Measurements from ENCODE around the gene NANOG. TPM values are rescaled to one million over a fixed set of nuclear protein-coding genes. Genes with fewer than 3 reads are reported as not detected.
"Not testable (repeated sequence)": the region's sequence is repeated elsewhere in the genome, so short reads cannot be mapped to it uniquely, and the experiment has no call there.

The NANOG gene
- total RNA-seq, 1 experiment from 2014 or later = not detected

GRCh38 chr12:7835116-7835515 lies 45.9 kb downstream of the NANOG start:
- Histone ChIP-seq H3K27me3 (no peaks in the 10 kb centered on the region), H3K27ac (no peak overlapping the region), H3K4me1 (no peaks in the 10 kb centered on the region), H3K36me3 (no peaks in the 10 kb centered on the region), H3K9me3 (replicated peaks) (no peaks in the 10 kb centered on the region), H3K4me3 (no peak overlapping the region)
- no peak for DNase-seq

- Histone ChIP-seq H3K27ac (no peak overlapping the region), H3K36me3 (no peaks in the 10 kb centered on the region), H3K4me3 (no peak overlapping the region), H3K27me3 (no peaks in the 10 kb centered on the region), H3K4me1 (no peaks in the 10 kb centered on the region), H3K9me3 (replicated peaks) (no peaks in the 10 kb centered on the region)
- no peak for DNase-seq
These were observed 46.6 kb downstream of the NANOG start for GRCh38 chr12:7835766-7836165.

GRCh38 chr12:7837366-7837765 lies 48.2 kb downstream of the NANOG start:
- Histone ChIP-seq H3K9me3 (replicated peaks) (no peaks in the 10 kb centered on the region), H3K27me3 (no peaks in the 10 kb centered on the region), H3K4me1 (no peaks in the 10 kb centered on the region), H3K4me3 (no peak overlapping the region), H3K27ac (no peak overlapping the region), H3K36me3 (no peaks in the 10 kb centered on the region)
- no peak for DNase-seq

GRCh38 chr12:7839226-7839625 lies 50.0 kb downstream of the NANOG start:
- H3K36me3 ChIP-seq; H3K27ac ChIP-seq; H3K4me1 ChIP-seq; H3K4me3 ChIP-seq; DNase-seq; H3K9me3 ChIP-seq (replicated peaks); H3K27me3 ChIP-seq: not testable (repeated sequence)

GRCh38 chr12:7839848-7840247 lies 50.6 kb downstream of the NANOG start:
- not testable (repeated sequence) for DNase-seq; H3K4me3 ChIP-seq; H3K36me3 ChIP-seq; H3K27ac ChIP-seq; H3K4me1 ChIP-seq; H3K9me3 ChIP-seq (replicated peaks); H3K27me3 ChIP-seq

GRCh38 chr12:7842444-7842843 lies 53.2 kb downstream of the NANOG start:
- H3K4me3 ChIP-seq; DNase-seq; H3K9me3 ChIP-seq (replicated peaks); H3K27me3 ChIP-seq; H3K27ac ChIP-seq; H3K36me3 ChIP-seq; H3K4me1 ChIP-seq: not testable (repeated sequence)

GRCh38 chr12:7843149-7843548 lies 53.9 kb downstream of the NANOG start:
- H3K36me3 ChIP-seq; H3K27ac ChIP-seq; H3K9me3 ChIP-seq (replicated peaks); DNase-seq; H3K27me3 ChIP-seq; H3K4me3 ChIP-seq; H3K4me1 ChIP-seq: not testable (repeated sequence)

- not testable (repeated sequence) for H3K4me1 ChIP-seq; H3K27me3 ChIP-seq; H3K9me3 ChIP-seq (replicated peaks); DNase-seq; H3K27ac ChIP-seq; H3K4me3 ChIP-seq; H3K36me3 ChIP-seq
These were observed 54.4 kb downstream of the NANOG start for GRCh38 chr12:7843583-7843982.

- no peaks in the 10 kb centered on the region for H3K9me3 ChIP-seq (replicated peaks)
- no peaks in the 10 kb centered on the region for H3K27me3 ChIP-seq
- H3K36me3 ChIP-seq = no peaks in the 10 kb centered on the region
- DNase-seq = no peak
- no peaks in the 10 kb centered on the region for H3K4me1 ChIP-seq
- no peak overlapping the region for H3K4me3 ChIP-seq
- no peak overlapping the region for H3K27ac ChIP-seq
These were observed 54.9 kb downstream of the NANOG start for GRCh38 chr12:7844116-7844515.

GRCh38 chr12:7847226-7848097 lies 58.3 kb downstream of the NANOG start:
- H3K27ac ChIP-seq; DNase-seq; H3K36me3 ChIP-seq; H3K4me3 ChIP-seq; H3K4me1 ChIP-seq; H3K9me3 ChIP-seq (replicated peaks); H3K27me3 ChIP-seq: not testable (repeated sequence)

GRCh38 chr12:7848098-7848422 lies 58.9 kb downstream of the NANOG start:
- not testable (repeated sequence) for H3K27me3 ChIP-seq; H3K4me3 ChIP-seq; H3K36me3 ChIP-seq; DNase-seq; H3K4me1 ChIP-seq; H3K27ac ChIP-seq; H3K9me3 ChIP-seq (replicated peaks)

Other genes with a start within 250 kb of the NANOG start
- gene APOBEC1, start 123.5 kb upstream of the NANOG start, total RNA-seq (2014; rRNA removed; shearing (Covaris generic)) = not detected in 2 replicates
- gene GDF3, start 93.6 kb upstream of the NANOG start, total RNA-seq (2014; rRNA removed; shearing (Covaris generic)) = not detected in 2 replicates
- not detected in 2 replicates for gene DPPA3, start 78.0 kb upstream of the NANOG start, total RNA-seq (2014; rRNA removed; shearing (Covaris generic))
- not detected in 2 replicates for gene CLEC4C, start 42.0 kb upstream of the NANOG start, total RNA-seq (2014; rRNA removed; shearing (Covaris generic))
- gene NANOGNB, start 24.2 kb upstream of the NANOG start, total RNA-seq (2014; rRNA removed; shearing (Covaris generic)) = not detected in 2 replicates
- gene SLC2A14, start 83.5 kb downstream of the NANOG start, total RNA-seq (2014; rRNA removed; shearing (Covaris generic)) = 0.04 TPM in 1 of 2 replicates, not detected in the other
- 1.9 and 2.6 TPM in 2 replicates for gene SLC2A3, start 146.8 kb downstream of the NANOG start, total RNA-seq (2014; rRNA removed; shearing (Covaris generic))
- 8.0 and 8.3 TPM in 2 replicates for gene FOXJ2, start 243.3 kb downstream of the NANOG start, total RNA-seq (2014; rRNA removed; shearing (Covaris generic))